ENCODE measurements around the gene NDUFAF3. TPM values are rescaled to one million over a fixed set of nuclear protein-coding genes. Genes with fewer than 3 reads are reported as not detected.

The NDUFAF3 gene
- 46.2 and 62.9 TPM in 2 replicates for total RNA-seq

GRCh38 chr3:49021813-49022687, at the start of gene NDUFAF3:
Gene NDUFAF3 (plus strand): TSS chr3:49022121. CDS start chr3:49022145, 24 bp downstream.

GRCh38 chr3:48989796-48990635, 31.9 kb upstream of the NDUFAF3 start, which contains the start of gene P4HTM:
Gene P4HTM (plus strand): TSS chr3:48990241. CDS start chr3:48990257, 16 bp downstream.

GRCh38 chr3:49007068-49007770, 14.7 kb upstream of the NDUFAF3 start, which contains the start of gene WDR6:
Gene WDR6 (plus strand): TSS chr3:49007391. CDS start chr3:49007432, 41 bp downstream.

GRCh38 chr3:49017971-49018706, 3.8 kb upstream of the NDUFAF3 start, which contains the start of gene DALRD3:
Gene DALRD3 (minus strand): TSS chr3:49018580. CDS start chr3:49018564, 16 bp downstream.

GRCh38 chr3:49028673-49029562, 7.0 kb downstream of the NDUFAF3 start, which contains the start of gene IMPDH2:
Gene IMPDH2 (minus strand): TSS chr3:49029398. CDS start chr3:49029350, 48 bp downstream.

Other genes with a start within 250 kb of the NDUFAF3 start
- 31.5 and 32.1 TPM in 2 replicates for gene PRKAR2A, start 174.2 kb upstream of the NDUFAF3 start, total RNA-seq
- 25.3 and 27.3 TPM in 2 replicates for gene SLC25A20, start 123.2 kb upstream of the NDUFAF3 start, total RNA-seq
- gene ARIH2, start 103.3 kb upstream of the NDUFAF3 start, total RNA-seq: 62.5 and 72.5 TPM in 2 replicates
- 3.0 and 3.2 TPM in 2 replicates for gene P4HTM, start 31.9 kb upstream of the NDUFAF3 start, total RNA-seq
- gene WDR6, start 14.7 kb upstream of the NDUFAF3 start, total RNA-seq: 90.8 and 94.9 TPM in 2 replicates
- 32.2 and 35.2 TPM in 2 replicates for gene DALRD3, start 3.5 kb upstream of the NDUFAF3 start, total RNA-seq
- gene IMPDH2, start 7.3 kb downstream of the NDUFAF3 start, total RNA-seq: 149 and 269 TPM in 2 replicates
- 41.9 and 56.0 TPM in 2 replicates for gene QRICH1, start 72.0 kb downstream of the NDUFAF3 start, total RNA-seq
- 477 and 512 TPM in 2 replicates for gene QARS1, start 82.6 kb downstream of the NDUFAF3 start, total RNA-seq
- 32.7 and 39.1 TPM in 2 replicates for gene USP19, start 98.7 kb downstream of the NDUFAF3 start, total RNA-seq
- gene LAMB2, start 110.9 kb downstream of the NDUFAF3 start, total RNA-seq: 689 and 1,344 TPM in 2 replicates
- 16.1 and 16.4 TPM in 2 replicates for gene CCDC71, start 144.2 kb downstream of the NDUFAF3 start, total RNA-seq
- gene KLHDC8B, start 149.5 kb downstream of the NDUFAF3 start, total RNA-seq: 47.6 and 125 TPM in 2 replicates